HG02884 (cell line): Measurements from ENCODE around the gene OFD1.
"Not testable (repeated sequence)": the region's sequence is repeated elsewhere in the genome, so short reads cannot be mapped to it uniquely, and the experiment has no call there.

Experiments
- ATAC-seq: cut with Tn5 transposase; IDR thresholded peaks from one replicate; pipeline ENCODE4 v1.9.1; 2021; ENCODE audit warnings: mild to moderate bottlenecking, moderate library complexity; ENCODE audit not compliant: unreplicated experiment

Gene OFD1

GRCh38 chrX:13703135-13703534, 31.4 kb upstream of the OFD1 start:
- no peak for ATAC-seq

- ATAC-seq = no peak
These were observed 31.0 kb upstream of the OFD1 start for GRCh38 chrX:13703589-13703988.

- ATAC-seq = no peak
These were observed 23.4 kb upstream of the OFD1 start for GRCh38 chrX:13711141-13711540.

GRCh38 chrX:13716455-13716854, 18.1 kb upstream of the OFD1 start:
- no peak for ATAC-seq

GRCh38 chrX:13716905-13717304, 17.6 kb upstream of the OFD1 start:
- ATAC-seq = no peak

- no peak for ATAC-seq
These were observed 16.7 kb upstream of the OFD1 start for GRCh38 chrX:13717700-13718472.

- no peak for ATAC-seq
These were observed 15.2 kb upstream of the OFD1 start for GRCh38 chrX:13719192-13719856.

- no peak for ATAC-seq
These were observed 13.2 kb upstream of the OFD1 start for GRCh38 chrX:13721371-13721770.

GRCh38 chrX:13721819-13722519, 12.6 kb upstream of the OFD1 start:
- no peak for ATAC-seq

- ATAC-seq = not testable (repeated sequence)
These were observed 9.7 kb upstream of the OFD1 start for GRCh38 chrX:13724878-13725277.

- ATAC-seq = not testable (repeated sequence)
These were observed 8.0 kb upstream of the OFD1 start for GRCh38 chrX:13726583-13726982.

- ATAC-seq = not testable (repeated sequence)
These were observed 4.0 kb upstream of the OFD1 start for GRCh38 chrX:13730523-13730922.

- ATAC-seq = no peak
These were observed 2.1 kb upstream of the OFD1 start for GRCh38 chrX:13732246-13733067.

GRCh38 chrX:13733506-13733905, 1.0 kb upstream of the OFD1 start:
- no peak for ATAC-seq

- ATAC-seq = no peak
These were observed 7.1 kb downstream of the OFD1 start for GRCh38 chrX:13741695-13742094.

- ATAC-seq = peak; percentile 85
These were observed 8.0 kb downstream of the OFD1 start for GRCh38 chrX:13742397-13743176.

GRCh38 chrX:13747836-13748235, 13.3 kb downstream of the OFD1 start:
- ATAC-seq = no peak

- no peak for ATAC-seq
These were observed 13.9 kb downstream of the OFD1 start for GRCh38 chrX:13748486-13748885.

GRCh38 chrX:13750204-13750603, 15.7 kb downstream of the OFD1 start:
- ATAC-seq = no peak

- ATAC-seq = no peak
These were observed 16.3 kb downstream of the OFD1 start for GRCh38 chrX:13750812-13751211.
